WI38 (cell line): ENCODE measurements around the gene MAP1S.
"Not testable (repeated sequence)": the region's sequence is repeated elsewhere in the genome, so short reads cannot be mapped to it uniquely, and the experiment has no call there.

ENCODE experiments used
- H3K4me3 ChIP-seq: 2 replicates; pipeline ENCODE4 v1.5.1; 2011; ENCODE audit warnings: low read depth, mild to moderate bottlenecking, control low read depth, low read length
- CTCF ChIP-seq: IDR thresholded peaks from 2 replicates; pipeline ENCODE4 v1.5.1; 2012; ENCODE audit warnings: low read depth, mild to moderate bottlenecking, control low read depth, low read length

The MAP1S gene

GRCh38 chr19:17778968-17779929 lies 60.0 kb downstream of the MAP1S start:
- no peak for TF ChIP-seq CTCF
- H3K4me3 ChIP-seq: no peak overlapping the region

GRCh38 chr19:17780781-17781180 lies 61.5 kb downstream of the MAP1S start:
- no peak overlapping the region for H3K4me3 ChIP-seq
- no peak for TF ChIP-seq CTCF

- H3K4me3 ChIP-seq: not testable (repeated sequence)
Measured at GRCh38 chr19:17783721-17784120, 64.4 kb downstream of the MAP1S start.
